HepG2 (cell line): ENCODE data around the gene DOCK9. TPM values are rescaled to one million over a fixed set of nuclear protein-coding genes. Genes with fewer than 3 reads are reported as not detected.

Source experiments
- ATAC-seq: fragments of 200-7000 bp; cut with Tn5 transposase; 3 replicates; pipeline ENCODE4 v1.9.1; 2020; ENCODE audit warnings: mild to moderate bottlenecking, moderate library complexity
- BruUV-seq: library from RNA; stranded (reverse); fragments of 400-500 nt; replicated peaks from 2 replicates; lab custom pipeline; 2021; lab: Mats Ljungman, UMichigan
- CTCF ChIA-PET: fragments of 300-600 bp; formaldehyde crosslinking; extraction: SDS; loops from one replicate; lab custom pipeline; 2021; ENCODE audit warnings: low total read pairs, inconsistent platforms, low intra/inter-chr PET ratio; lab: Yijun Ruan, JAX
- POLR2A ChIA-PET: fragments of 350-600 bp; sonication (Branson Sonifier 250); formaldehyde crosslinking; loops from one replicate; lab custom pipeline; 2020; ENCODE audit warnings: antibody characterized with exemption, inconsistent platforms; lab: Yijun Ruan, JAX
- DNase-seq: peaks from one replicate; pipeline ENCODE4 v3.0.0-alpha.2; 2015; ENCODE audit warnings: low spot score
- FAIRE-seq: peaks from 3 replicates; lab custom pipeline; 2011; peaks lifted over from hg19 to GRCh38; lab: Jason Lieb, UNC
- H2AFZ ChIP-seq: one replicate; pipeline ENCODE4 v1.6.1; 2011; ENCODE audit warnings: low read length, inconsistent platforms
- H3K27ac ChIP-seq: fragments of 300-600 bp; 3 replicates; pipeline ENCODE4 v1.8.0; 2011; ENCODE audit warnings: mixed run types, mild to moderate bottlenecking, mixed read lengths, low read length, inconsistent platforms; ENCODE audit not compliant: insufficient read depth; ENCODE audit errors: extremely low read length
- H3K27me3 ChIP-seq, 2 experiments: fragments of 200-600 bp in 1 of 2; 2 replicates in 1 of 2; 3 replicates in 1 of 2; pipeline versions ENCODE4 v1.6.0 to v1.8.0; 2011; ENCODE audit warnings: low read length in 2 of 2, mild to moderate bottlenecking in 2 of 2, moderate library complexity in 2 of 2, inconsistent platforms in 1 of 2; ENCODE audit not compliant: insufficient read depth in 2 of 2, control insufficient read depth in 1 of 2
- H3K36me3 ChIP-seq, 2 experiments: fragments of 200-600 bp in 1 of 2; replicated peaks in 1 of 2; 2 replicates in 1 of 2; 3 replicates in 1 of 2; pipeline versions ENCODE4 v1.5.1 to v1.8.0; 2011; ENCODE audit warnings: low read length in 2 of 2, inconsistent platforms in 1 of 2; ENCODE audit not compliant: insufficient read depth in 2 of 2, control insufficient read depth in 1 of 2
- H3K4me1 ChIP-seq: 2 replicates; pipeline ENCODE4 v1.5.1; 2012; ENCODE audit warnings: low read length, inconsistent platforms; ENCODE audit not compliant: insufficient read depth
- H3K4me2 ChIP-seq: 2 replicates; pipeline ENCODE4 v1.6.0; 2011; ENCODE audit warnings: low read depth, low read length, inconsistent platforms
- H3K4me3 ChIP-seq, 3 experiments: fragments of 200-600 bp in 1 of 3; sonication (generic), shearing (Covaris generic) in 1 of 3; replicated peaks in 1 of 3; 2 replicates each; pipeline ENCODE4 v1.5.1; 2011 to 2016; ENCODE audit warnings: low read length in 3 of 3, inconsistent platforms in 2 of 3, low read depth in 2 of 3, mild to moderate bottlenecking in 2 of 3, control low read depth in 1 of 3, mixed read lengths in 1 of 3; ENCODE audit not compliant: insufficient read depth in 1 of 3
- H3K79me2 ChIP-seq: one replicate; pipeline ENCODE4 v1.6.1; 2011; ENCODE audit warnings: low read length, inconsistent platforms; ENCODE audit not compliant: insufficient read depth
- H3K9ac ChIP-seq: 2 replicates; pipeline ENCODE4 v1.6.0; 2011; ENCODE audit warnings: mild to moderate bottlenecking, low read depth, low read length, inconsistent platforms; ENCODE audit not compliant: insufficient read depth
- H3K9me3 ChIP-seq: 2 replicates; pipeline ENCODE4 v1.5.1; 2012; ENCODE audit warnings: mild to moderate bottlenecking, low read length
- H4K20me1 ChIP-seq: 2 replicates; pipeline ENCODE4 v1.6.0; 2011; ENCODE audit warnings: inconsistent platforms, mild to moderate bottlenecking, low read length, moderate library complexity; ENCODE audit not compliant: insufficient read depth
- FOSL1 ChIP-seq: sonication (generic); formaldehyde crosslinking; IDR thresholded peaks from 2 replicates; pipeline ENCODE4 v1.9.0; 2021; ENCODE audit warnings: missing genetic modification reagents, borderline replicate concordance
- HIVEP1 ChIP-seq: sonication (generic); formaldehyde crosslinking; IDR thresholded peaks from 2 replicates; pipeline ENCODE4 v1.4.0; 2020; ENCODE audit warnings: mild to moderate bottlenecking, missing genetic modification reagents
- SNRNP70 ChIP-seq: fragments of 200-400 bp; formaldehyde crosslinking; IDR thresholded peaks from 2 replicates; pipeline ENCODE4 v1.6.1; 2017; ENCODE audit warnings: mild to moderate bottlenecking, low read depth, low read length, moderate library complexity
- SOX13 ChIP-seq, 3 experiments: fragments of 450-650 bp in 1 of 3; sonication (generic) in 1 of 3; formaldehyde crosslinking in 1 of 3; IDR thresholded peaks in 2 of 3; conservative IDR thresholded peaks in 1 of 3; 2 replicates each; pipeline versions ENCODE4 v1.5.0 to v1.6.1; 2016 to 2020; ENCODE audit warnings: antibody characterized with exemption in 1 of 3, mild to moderate bottlenecking in 1 of 3, missing compliant biosample characterization in 1 of 3, missing genetic modification reagents in 1 of 3, moderate library complexity in 1 of 3
- SRY ChIP-seq: sonication (generic); formaldehyde crosslinking; IDR thresholded peaks from 2 replicates; pipeline ENCODE4 v1.8.0; 2022; ENCODE audit warnings: mild to moderate bottlenecking, missing genetic modification reagents
- TCF7 ChIP-seq: sonication (generic); IDR thresholded peaks from 2 replicates; pipeline ENCODE4 v1.6.1; 2016; ENCODE audit warnings: antibody characterized with exemption, low read depth
- ZNF143 ChIP-seq: sonication (generic); formaldehyde crosslinking; IDR thresholded peaks from 2 replicates; pipeline ENCODE4 v1.4.0; 2020; ENCODE audit warnings: missing genetic modification reagents
- ZNF180 ChIP-seq: sonication (generic); formaldehyde crosslinking; IDR thresholded peaks from 2 replicates; pipeline ENCODE4 v1.4.0; 2020; ENCODE audit warnings: low read depth, missing genetic modification reagents, borderline replicate concordance
- ZNF230 ChIP-seq: sonication (generic); formaldehyde crosslinking; IDR thresholded peaks from 2 replicates; pipeline ENCODE4 v1.4.0; 2020; ENCODE audit warnings: mild to moderate bottlenecking, missing genetic modification reagents
- ZNF275 ChIP-seq: sonication (generic); formaldehyde crosslinking; IDR thresholded peaks from 2 replicates; pipeline ENCODE4 v1.8.0; 2022; ENCODE audit warnings: missing genetic modification reagents, mild to moderate bottlenecking, inconsistent platforms, borderline replicate concordance
- ZNF296 ChIP-seq: sonication (generic); formaldehyde crosslinking; conservative IDR thresholded peaks from 2 replicates; pipeline ENCODE4 v1.5.0; 2020; ENCODE audit warnings: mild to moderate bottlenecking, missing genetic modification reagents
- ZNF30 ChIP-seq: sonication (generic); formaldehyde crosslinking; IDR thresholded peaks from 2 replicates; pipeline ENCODE4 v1.5.0; 2020; ENCODE audit warnings: mild to moderate bottlenecking, missing genetic modification reagents
- ZNF589 ChIP-seq: sonication (generic); formaldehyde crosslinking; conservative IDR thresholded peaks from 2 replicates; pipeline ENCODE4 v1.8.0; 2022; ENCODE audit warnings: mild to moderate bottlenecking, moderate library complexity, missing genetic modification reagents
- ZNF777 ChIP-seq: sonication (generic); formaldehyde crosslinking; IDR thresholded peaks from 2 replicates; pipeline ENCODE4 v1.4.0; 2020; ENCODE audit warnings: missing genetic modification reagents
- ZSCAN21 ChIP-seq: sonication (generic); formaldehyde crosslinking; IDR thresholded peaks from 2 replicates; pipeline ENCODE4 v1.8.0; 2022; ENCODE audit warnings: mild to moderate bottlenecking, missing genetic modification reagents, moderate library complexity, borderline replicate concordance
- ZZZ3 ChIP-seq: sonication (generic); formaldehyde crosslinking; IDR thresholded peaks from 2 replicates; pipeline ENCODE4 v1.4.0; 2020; ENCODE audit warnings: missing genetic modification reagents, mild to moderate bottlenecking, borderline replicate concordance
- WGBS: methylation state at CpG from one replicate; pipeline ENCODE4 v1.1.6; 2017; ENCODE audit warnings: low lambda C conversion rate; 5-methylcytosine and 5-hydroxymethylcytosine counted together
- in situ Hi-C: cut with HindIII; loops from 2 replicates; pipeline ENCODE4 v1.10.0; 2017; ENCODE audit warnings: low pct_unique_long_range_greater_than_20kb; ENCODE audit not compliant: extremely low pct_ligation_motif_present
- intact Hi-C: fragments of 100-400 bp; cut with micrococcal nuclease; formaldehyde crosslinking; loops from one replicate; pipeline ENCODE4 v1.10.0; 2022; ENCODE audit not compliant: unreplicated experiment
- polyA plus RNA-seq, 8 experiments: library from polyadenylated mRNA; depleted of rRNA in 3 of 8; stranded (reverse) in 7 of 8; unstranded in 1 of 8; fragments of >200 nt; fragmentation: Illumina TruSeq in 4 of 8; extraction: Trizol in 4 of 8; gene quantifications; 2 replicates each; pipeline versions ENCODE4 v1.2.1 to v1.2.3, GENCODE V29; 2011 to 2016; ENCODE audit warnings: low read depth in 4 of 8, missing spikeins in 1 of 8, mixed read lengths in 1 of 8; ENCODE audit not compliant: insufficient read depth in 1 of 8
- total RNA-seq, 5 experiments: library from RNA; depleted of rRNA; stranded (reverse); fragments of >200 nt; fragmentation: Illumina TruSeq; extraction: Trizol; gene quantifications; 2 replicates each; pipeline ENCODE4 v1.2.3, GENCODE V29; 2016; ENCODE audit warnings: low read depth in 1 of 5
- TF ChIP-seq, protein P1 (sequence below): IDR thresholded peaks from 2 replicates; pipeline ENCODE4 v1.6.1; 2012; ENCODE audit warnings: low read depth, low read length, improper control_type of control experiment

DOCK9 gene
- total and polyA plus RNA-seq, 2 of the 13 experiments (the other 11 are each of a cell fraction or from before 2014, with no cell fraction given), result 0.44 to 0.97 TPM

GRCh38 chr13:98860491-98860890 is 117.4 kb downstream of the DOCK9 start:
- ATAC-seq, result no peak

More at GRCh38 chr13:98860491-98860890, 117.4 kb downstream of the DOCK9 start:
- Histone ChIP-seq H3K27ac (no peak overlapping the region), H3K9ac (no peak overlapping the region), H3K36me3 (no peaks in the 10 kb centered on the region), H3K4me1 (no peaks in the 10 kb centered on the region), H3K4me3 (no peak overlapping the region), H2AFZ (no peak overlapping the region), H3K9me3 (no peaks in the 10 kb centered on the region), H3K27me3 (no peaks in the 10 kb centered on the region; a peak in 1 of 5 replicates), H3K4me2 (no peak overlapping the region), H3K79me2 (no peaks in the 10 kb centered on the region), H4K20me1 (no peaks in the 10 kb centered on the region)
- DNase-seq, result no peak
- FAIRE-seq, result no peak
- no peak for TF ChIP-seq ZSCAN21
- no peak for TF ChIP-seq SRY (CRISPR knock-in tag)
- TF ChIP-seq ZNF230 (CRISPR knock-in tag), result no peak
- TF ChIP-seq FOSL1 (CRISPR knock-in tag), result no peak
- no peak for TF ChIP-seq SOX13 (IDR thresholded peaks at IDR 0.05)
- no peak for TF ChIP-seq SOX13 (CRISPR knock-in tag; conservative IDR thresholded peaks at IDR 0.05 in 1 of 2, IDR thresholded peaks at IDR 0.05 in 1 of 2)
- no peak for TF ChIP-seq HIVEP1 (CRISPR knock-in tag)
- TF ChIP-seq TCF7, result no peak
- TF ChIP-seq ZNF589 (CRISPR knock-in tag), result no peak
- TF ChIP-seq ZNF777 (CRISPR knock-in tag), result no peak
- TF ChIP-seq, protein P1, sequence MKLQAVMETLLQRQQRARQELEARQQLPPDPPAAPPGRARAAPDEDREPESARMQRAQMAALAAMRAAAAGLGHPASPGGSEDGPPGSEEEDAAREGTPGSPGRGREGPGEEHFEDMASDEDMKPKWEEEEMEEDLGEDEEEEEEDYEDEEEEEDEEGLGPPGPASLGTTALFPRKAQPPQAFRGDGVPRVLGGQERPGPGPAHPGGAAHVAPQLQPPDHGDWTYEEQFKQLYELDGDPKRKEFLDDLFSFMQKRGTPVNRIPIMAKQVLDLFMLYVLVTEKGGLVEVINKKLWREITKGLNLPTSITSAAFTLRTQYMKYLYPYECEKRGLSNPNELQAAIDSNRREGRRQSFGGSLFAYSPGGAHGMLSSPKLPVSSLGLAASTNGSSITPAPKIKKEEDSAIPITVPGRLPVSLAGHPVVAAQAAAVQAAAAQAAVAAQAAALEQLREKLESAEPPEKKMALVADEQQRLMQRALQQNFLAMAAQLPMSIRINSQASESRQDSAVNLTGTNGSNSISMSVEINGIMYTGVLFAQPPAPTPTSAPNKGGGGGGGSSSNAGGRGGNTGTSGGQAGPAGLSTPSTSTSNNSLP, result no peak
- TF ChIP-seq ZNF180, result no peak
- TF ChIP-seq ZNF275, result no peak
- TF ChIP-seq ZNF143, result no peak
- TF ChIP-seq ZNF296 (CRISPR knock-in tag), result no peak
- TF ChIP-seq ZNF30 (CRISPR knock-in tag), result no peak
- no peak for TF ChIP-seq ZZZ3
- no peak for TF ChIP-seq SNRNP70
- in situ Hi-C loops (no loop called here), intact Hi-C loops (no loop called here)
- WGBS, result 69% methylated on average over 5 of the region's 6 CpGs
- ChIA-PET POLR2A (no interaction called here), CTCF (no interaction called here)
- BruUV-seq, result no TSS peak
